Brain microvascular endothelial cell (primary cell): ENCODE data around the gene CCDC116.
A peak's percentile ranks its signal among the peaks of the same experiment; 100 is the strongest.

Experiments used
- DNase-seq: peaks from one replicate; pipeline ENCODE4 v3.0.0-alpha.2; 2020
- H3K27ac ChIP-seq: fragments of 250-450 bp; sonication (Bioruptor Pico); 2 replicates; pipeline ENCODE4 v1.5.1; 2020; ENCODE audit warnings: mild to moderate bottlenecking, moderate library complexity
- H3K27me3 ChIP-seq: fragments of 250-450 bp; sonication (Bioruptor Pico); replicated peaks from 2 replicates; pipeline ENCODE4 v1.5.1; 2020; ENCODE audit warnings: mild to moderate bottlenecking
- H3K36me3 ChIP-seq: fragments of 250-450 bp; sonication (Bioruptor Pico); replicated peaks from 2 replicates; pipeline ENCODE4 v1.5.1; 2020; ENCODE audit warnings: mild to moderate bottlenecking
- H3K4me3 ChIP-seq: 2 replicates; pipeline ENCODE4 v1.5.1; 2011; ENCODE audit warnings: low read depth, mild to moderate bottlenecking, control low read depth, low read length, moderate library complexity
- in situ Hi-C: cut with HindIII; loops from 2 replicates; pipeline ENCODE4 v1.10.0; 2017; ENCODE audit warnings: low sequenced_read_pairs, low pct_ligation_motif_present
- TF ChIP-seq, protein P1 (sequence below): IDR thresholded peaks from 2 replicates; pipeline ENCODE4 v1.5.1; 2011; ENCODE audit warnings: low read depth, mild to moderate bottlenecking, moderate library complexity, low read length, control low read depth, inconsistent platforms; ENCODE audit errors: missing control alignments

The CCDC116 gene

DNA sequence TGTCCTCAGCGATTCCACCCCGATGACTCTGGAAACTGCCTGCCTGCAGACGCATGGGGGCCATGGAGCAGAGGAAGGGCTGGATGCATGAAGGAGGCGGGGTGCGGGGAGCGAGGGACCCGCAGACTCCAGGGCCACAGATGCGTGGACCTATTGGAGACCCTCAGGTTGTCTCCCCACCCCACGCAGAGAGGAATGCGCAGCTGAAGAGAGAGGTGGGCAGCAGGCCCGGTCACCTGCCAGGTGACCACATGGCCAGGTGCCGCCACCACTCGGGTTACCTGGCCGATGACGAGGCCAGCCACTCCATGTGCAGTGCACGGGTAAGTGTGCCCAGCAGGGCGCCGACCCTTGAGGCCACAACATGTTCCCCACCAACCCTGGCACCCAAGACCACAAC lies 371 bp downstream of the CCDC116 start:
- Histone ChIP-seq H3K4me3 (no peak overlapping the region), H3K27ac (no peak overlapping the region), H3K27me3 (no peaks in the 10 kb centered on the region), H3K36me3 (peaks cover 9% of the 10 kb centered on the region)
- in situ Hi-C loops: no loop called here
- TF ChIP-seq, protein P1, sequence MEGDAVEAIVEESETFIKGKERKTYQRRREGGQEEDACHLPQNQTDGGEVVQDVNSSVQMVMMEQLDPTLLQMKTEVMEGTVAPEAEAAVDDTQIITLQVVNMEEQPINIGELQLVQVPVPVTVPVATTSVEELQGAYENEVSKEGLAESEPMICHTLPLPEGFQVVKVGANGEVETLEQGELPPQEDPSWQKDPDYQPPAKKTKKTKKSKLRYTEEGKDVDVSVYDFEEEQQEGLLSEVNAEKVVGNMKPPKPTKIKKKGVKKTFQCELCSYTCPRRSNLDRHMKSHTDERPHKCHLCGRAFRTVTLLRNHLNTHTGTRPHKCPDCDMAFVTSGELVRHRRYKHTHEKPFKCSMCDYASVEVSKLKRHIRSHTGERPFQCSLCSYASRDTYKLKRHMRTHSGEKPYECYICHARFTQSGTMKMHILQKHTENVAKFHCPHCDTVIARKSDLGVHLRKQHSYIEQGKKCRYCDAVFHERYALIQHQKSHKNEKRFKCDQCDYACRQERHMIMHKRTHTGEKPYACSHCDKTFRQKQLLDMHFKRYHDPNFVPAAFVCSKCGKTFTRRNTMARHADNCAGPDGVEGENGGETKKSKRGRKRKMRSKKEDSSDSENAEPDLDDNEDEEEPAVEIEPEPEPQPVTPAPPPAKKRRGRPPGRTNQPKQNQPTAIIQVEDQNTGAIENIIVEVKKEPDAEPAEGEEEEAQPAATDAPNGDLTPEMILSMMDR: no peak
- DNase-seq: no peak

DNA sequence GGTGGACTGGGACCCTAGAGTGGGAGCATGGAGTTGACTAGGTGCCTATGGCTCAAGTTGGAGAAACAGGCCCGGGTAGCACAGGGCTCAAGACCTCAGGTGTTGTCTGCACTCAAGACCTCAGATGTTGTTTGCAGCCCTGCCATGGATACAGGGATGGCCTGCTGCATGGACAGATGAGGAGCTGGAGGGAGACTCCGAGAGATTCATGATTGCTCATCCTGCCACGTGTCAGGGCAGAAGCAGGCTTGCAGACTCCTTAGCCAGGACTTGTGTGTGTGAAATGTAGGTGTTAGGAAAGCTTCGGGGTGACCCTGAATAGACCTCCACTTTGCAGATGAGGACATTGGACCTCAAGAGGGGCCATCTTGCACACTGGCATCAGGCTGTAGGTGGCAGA lies 921 bp downstream of the CCDC116 start:
- H3K36me3 ChIP-seq: peaks cover 4% of the 10 kb centered on the region
- in situ Hi-C loops: no loop called here
- TF ChIP-seq, protein P1: no peak

GRCh38 chr22:21634081-21634480 lies 1.5 kb downstream of the CCDC116 start:
- DNase-seq: no peak

More for the DNA sequence above, 921 bp downstream of the CCDC116 start:
- no peak for DNase-seq
- H3K27me3 ChIP-seq: no peaks in the 10 kb centered on the region
- H3K27ac ChIP-seq: peak overlapping the region; percentile 10
- H3K4me3 ChIP-seq: no peak overlapping the region

DNA sequence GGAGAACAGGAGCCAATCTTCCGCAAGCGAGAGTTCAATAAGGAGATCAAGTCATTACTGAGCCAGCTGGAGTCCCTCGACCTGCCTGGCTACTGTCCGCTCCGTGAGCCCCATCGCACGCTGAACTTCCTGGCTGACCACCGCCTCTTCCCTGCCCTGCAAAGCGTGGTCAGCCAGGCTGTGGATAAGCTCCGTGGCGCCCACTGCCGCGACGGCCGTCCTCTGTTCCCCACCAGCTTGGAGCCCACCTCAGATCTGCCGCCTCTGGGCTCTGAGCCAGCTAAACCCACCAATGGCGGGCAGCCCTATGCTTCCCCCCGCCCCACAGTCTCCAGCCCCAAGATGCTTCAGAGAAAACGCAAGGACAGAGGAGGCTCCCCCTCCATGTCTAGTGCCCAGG lies 2.3 kb downstream of the CCDC116 start:
- Histone ChIP-seq H3K27me3 (no peaks in the 10 kb centered on the region), H3K4me3 (no peak overlapping the region), H3K36me3 (no peaks in the 10 kb centered on the region), H3K27ac (no peak overlapping the region)
- no peak for DNase-seq
- TF ChIP-seq, protein P1: no peak
- in situ Hi-C loops: no loop called here

More at GRCh38 chr22:21634081-21634480, 1.5 kb downstream of the CCDC116 start:
- peak overlapping the region; percentile 10 for H3K27ac ChIP-seq
- peaks cover under 1% of the 10 kb centered on the region for H3K36me3 ChIP-seq
- in situ Hi-C loops: no loop called here
- TF ChIP-seq, protein P1: no peak
- H3K4me3 ChIP-seq: no peak overlapping the region
- H3K27me3 ChIP-seq: no peaks in the 10 kb centered on the region

DNA sequence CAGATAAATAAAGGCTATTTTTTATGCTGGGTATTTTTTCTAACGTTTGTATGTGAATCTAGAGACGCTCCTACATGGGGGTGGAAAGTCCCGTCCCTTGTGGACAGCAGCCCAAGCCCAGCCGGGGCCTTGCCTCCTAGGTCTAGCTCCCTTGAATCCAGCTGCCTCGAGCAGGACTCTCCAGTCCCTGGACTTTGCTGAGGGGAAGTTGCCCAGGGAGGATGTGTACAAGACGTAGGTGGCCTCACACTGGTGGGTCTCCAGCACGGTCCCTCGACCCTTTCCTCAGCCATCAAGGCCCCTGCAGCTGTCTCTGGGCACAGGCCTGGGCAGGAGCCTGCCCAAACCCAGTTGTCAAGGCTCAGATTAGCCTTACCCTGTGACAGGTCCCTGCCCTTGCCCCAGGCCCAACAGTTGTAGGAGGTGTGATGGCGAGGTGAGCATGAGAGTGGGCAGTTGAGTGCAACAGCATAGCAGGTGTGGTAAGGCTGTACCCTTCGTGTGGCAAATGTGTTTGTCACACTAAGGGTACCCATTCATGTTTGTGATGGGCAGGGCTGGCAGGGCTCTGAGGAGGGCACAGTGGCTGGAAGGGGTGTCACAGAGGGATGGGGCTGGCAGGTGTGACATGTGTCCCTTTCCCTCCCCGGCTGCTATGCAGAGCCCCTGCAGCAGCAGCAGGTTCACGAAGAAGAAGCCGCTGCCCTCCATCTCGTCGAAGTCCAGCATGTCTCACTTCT lies 3.4 kb downstream of the CCDC116 start:
- Histone ChIP-seq H3K4me3 (no peak overlapping the region), H3K27ac (no peak overlapping the region), H3K36me3 (no peaks in the 10 kb centered on the region), H3K27me3 (no peaks in the 10 kb centered on the region)
- DNase-seq: no peak
- in situ Hi-C loops: no loop called here
- TF ChIP-seq, protein P1: no peak
